GM21360 (cell line): ENCODE measurements around the gene EFCAB14.
"Not testable (repeated sequence)": the region's sequence is repeated elsewhere in the genome, so short reads cannot be mapped to it uniquely, and the experiment has no call there.

Source experiments
- ATAC-seq: cut with Tn5 transposase; IDR thresholded peaks from one replicate; pipeline ENCODE4 v1.9.1; 2021; ENCODE audit warnings: mild to moderate bottlenecking, moderate library complexity; ENCODE audit not compliant: unreplicated experiment

EFCAB14 gene

GRCh38 chr1:46718727-46719622 is at the start of gene EFCAB14:
TSS of gene EFCAB14 (minus strand) at chr1:46719114. CDS start at chr1:46718087, 1,027 bp downstream.
- peak; percentile 96 for ATAC-seq

GRCh38 chr1:46768445-46768844 is 49.5 kb upstream of the EFCAB14 start:
- no peak for ATAC-seq

GRCh38 chr1:46767649-46768282 is 48.9 kb upstream of the EFCAB14 start:
- no peak for ATAC-seq

GRCh38 chr1:46764402-46764801 is 45.5 kb upstream of the EFCAB14 start:
- ATAC-seq: no peak

GRCh38 chr1:46761740-46762139 is 42.8 kb upstream of the EFCAB14 start:
- no peak for ATAC-seq

GRCh38 chr1:46760558-46761166 is 41.7 kb upstream of the EFCAB14 start:
- no peak for ATAC-seq

GRCh38 chr1:46757956-46758528 is 39.1 kb upstream of the EFCAB14 start:
- ATAC-seq: no peak

- no peak for ATAC-seq
Measured at GRCh38 chr1:46757247-46757955, 38.5 kb upstream of the EFCAB14 start.

GRCh38 chr1:46755121-46755520 is 36.2 kb upstream of the EFCAB14 start:
- no peak for ATAC-seq

GRCh38 chr1:46754707-46755106 is 35.8 kb upstream of the EFCAB14 start:
- ATAC-seq: not testable (repeated sequence)

- no peak for ATAC-seq
Measured at GRCh38 chr1:46753985-46754384, 35.1 kb upstream of the EFCAB14 start.

- no peak for ATAC-seq
Measured at GRCh38 chr1:46749921-46750404, 31.0 kb upstream of the EFCAB14 start.

- ATAC-seq: no peak
Measured at GRCh38 chr1:46749404-46749803, 30.5 kb upstream of the EFCAB14 start.

GRCh38 chr1:46747683-46748288 is 28.9 kb upstream of the EFCAB14 start:
- no peak for ATAC-seq

GRCh38 chr1:46742069-46742468 is 23.2 kb upstream of the EFCAB14 start:
- no peak for ATAC-seq

GRCh38 chr1:46735708-46736324 is 16.9 kb upstream of the EFCAB14 start:
- no peak for ATAC-seq

- not testable (repeated sequence) for ATAC-seq
Measured at GRCh38 chr1:46728327-46728873, 9.5 kb upstream of the EFCAB14 start.

GRCh38 chr1:46725736-46726108 is 6.8 kb upstream of the EFCAB14 start:
- ATAC-seq: no peak

GRCh38 chr1:46724991-46725735 is 6.2 kb upstream of the EFCAB14 start:
- peak; percentile 92 for ATAC-seq
